Measurements from ENCODE around the gene CNNM4.

CNNM4 gene

DNA sequence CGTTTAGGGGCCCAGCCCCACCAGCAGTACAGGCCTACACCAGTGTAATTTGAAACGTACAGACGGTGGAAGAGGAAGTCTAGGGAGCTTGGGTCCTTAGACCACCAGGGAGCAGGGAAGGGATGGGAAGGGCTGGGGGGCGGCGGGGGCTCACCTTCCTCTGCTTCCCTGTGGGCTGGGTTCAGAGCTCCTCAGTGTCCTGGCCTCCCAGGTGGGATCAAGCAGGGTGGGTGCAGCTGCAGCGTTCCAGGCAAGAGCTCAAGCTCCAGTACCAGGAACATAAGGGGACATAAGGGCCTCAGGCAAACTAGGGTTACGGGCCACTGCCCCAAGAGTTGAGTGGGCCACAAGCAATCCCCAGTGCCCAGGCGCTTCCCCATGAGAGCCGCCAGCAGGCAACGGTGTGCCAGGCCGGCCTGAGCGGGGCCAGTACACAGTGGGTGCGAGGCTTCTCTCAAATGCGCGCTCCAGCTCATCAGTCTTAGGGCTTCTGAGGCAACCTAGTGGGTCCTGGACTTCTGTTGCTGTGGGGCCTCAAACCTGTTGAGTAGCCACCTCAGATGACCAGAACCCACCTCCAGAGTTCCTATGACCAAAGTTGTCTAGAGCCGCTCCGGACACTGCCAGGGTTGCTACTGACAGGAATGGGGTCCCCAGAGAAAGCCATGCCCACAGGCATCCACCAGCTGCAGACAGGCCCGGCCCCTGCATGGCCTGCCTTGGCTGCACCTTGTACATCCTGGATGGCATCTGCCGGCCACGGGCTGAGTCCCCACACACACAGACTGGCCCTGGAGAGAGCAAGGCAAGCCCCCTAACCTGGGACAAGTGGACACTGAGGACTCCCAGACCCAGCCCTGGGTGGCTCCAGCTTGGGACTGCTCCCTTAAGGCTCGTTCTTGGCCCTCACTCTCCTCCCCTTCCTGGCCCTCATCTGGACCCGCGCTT is 77.9 kb downstream of the CNNM4 start:
- DNase-seq = no peak

DNA sequence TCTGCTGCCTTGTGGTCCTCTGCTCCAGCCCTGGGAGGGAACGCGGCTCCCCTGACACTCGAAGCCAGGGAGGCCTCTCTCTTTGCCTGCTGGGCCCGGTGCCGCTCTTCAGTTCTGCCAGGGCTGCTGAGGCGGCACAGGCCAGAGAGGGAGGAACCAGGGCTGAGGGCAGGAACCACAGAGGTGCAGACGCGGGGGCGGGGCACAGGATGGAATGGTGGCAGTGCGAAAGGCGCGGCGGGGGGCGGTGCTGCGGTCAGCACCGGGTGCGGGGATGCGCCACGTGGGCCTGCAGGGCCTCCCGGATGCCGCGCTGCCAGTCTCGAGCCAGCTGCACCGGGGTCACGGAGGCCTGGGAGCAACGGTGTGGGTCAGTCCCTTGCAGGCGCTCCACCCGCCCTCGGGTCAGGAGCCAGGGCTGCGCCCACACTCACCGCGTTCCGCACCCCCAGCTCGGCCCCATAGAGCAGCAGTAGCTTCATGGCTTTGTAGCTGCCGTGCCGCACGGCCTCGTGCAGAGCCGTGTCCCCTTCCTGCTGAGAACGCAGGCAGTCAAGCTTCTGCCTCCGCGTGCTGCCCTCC is 78.7 kb downstream of the CNNM4 start:
- DNase-seq = peak; percentile 73

DNA sequence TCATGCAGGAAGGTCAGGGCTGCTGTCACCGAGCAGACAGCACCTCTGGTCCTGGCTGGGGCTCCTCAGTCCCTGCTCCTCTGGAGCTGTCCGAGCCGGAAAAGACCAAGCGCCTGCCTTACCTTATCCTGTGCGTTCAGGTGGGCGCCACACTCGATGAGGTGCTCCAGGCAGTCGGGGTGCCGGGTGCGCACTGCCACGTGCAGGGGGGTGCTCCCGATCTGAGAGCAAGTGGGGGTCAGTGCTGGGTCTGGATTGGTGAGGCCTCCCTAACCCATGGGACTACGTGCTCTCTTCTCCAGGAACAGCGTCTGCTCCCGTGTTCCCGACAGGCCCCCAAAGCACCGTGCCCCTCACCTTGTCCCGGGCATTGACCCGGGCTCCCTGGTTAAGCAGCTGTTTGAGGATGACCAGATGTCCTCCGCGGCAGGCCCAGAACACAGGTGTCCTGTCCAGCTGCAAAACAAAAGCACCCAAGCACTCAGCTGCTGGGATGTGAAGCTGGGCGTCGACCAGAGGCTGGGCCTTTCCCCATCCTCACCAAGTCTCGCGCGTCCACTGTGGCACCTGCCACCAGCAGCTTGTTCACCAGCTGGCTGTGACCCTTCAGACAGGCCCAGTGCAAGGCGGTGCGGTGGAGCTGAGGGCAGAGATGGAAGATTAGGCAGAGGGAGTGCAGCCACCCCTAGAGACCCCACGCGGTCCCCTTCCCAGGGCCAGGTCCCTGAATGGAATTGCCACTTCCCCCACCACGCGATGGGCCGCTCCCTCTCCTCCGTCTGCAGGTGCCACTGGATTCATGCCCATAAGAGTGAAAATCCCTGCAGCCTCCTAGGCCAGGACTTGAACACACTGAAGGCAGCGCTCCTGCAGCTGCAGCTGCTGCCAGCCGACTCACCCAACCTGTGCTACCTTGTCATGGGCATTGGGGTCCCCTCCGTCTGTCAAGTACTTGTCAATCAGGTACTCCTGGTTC is 79.5 kb downstream of the CNNM4 start:
- no peak for DNase-seq

DNA sequence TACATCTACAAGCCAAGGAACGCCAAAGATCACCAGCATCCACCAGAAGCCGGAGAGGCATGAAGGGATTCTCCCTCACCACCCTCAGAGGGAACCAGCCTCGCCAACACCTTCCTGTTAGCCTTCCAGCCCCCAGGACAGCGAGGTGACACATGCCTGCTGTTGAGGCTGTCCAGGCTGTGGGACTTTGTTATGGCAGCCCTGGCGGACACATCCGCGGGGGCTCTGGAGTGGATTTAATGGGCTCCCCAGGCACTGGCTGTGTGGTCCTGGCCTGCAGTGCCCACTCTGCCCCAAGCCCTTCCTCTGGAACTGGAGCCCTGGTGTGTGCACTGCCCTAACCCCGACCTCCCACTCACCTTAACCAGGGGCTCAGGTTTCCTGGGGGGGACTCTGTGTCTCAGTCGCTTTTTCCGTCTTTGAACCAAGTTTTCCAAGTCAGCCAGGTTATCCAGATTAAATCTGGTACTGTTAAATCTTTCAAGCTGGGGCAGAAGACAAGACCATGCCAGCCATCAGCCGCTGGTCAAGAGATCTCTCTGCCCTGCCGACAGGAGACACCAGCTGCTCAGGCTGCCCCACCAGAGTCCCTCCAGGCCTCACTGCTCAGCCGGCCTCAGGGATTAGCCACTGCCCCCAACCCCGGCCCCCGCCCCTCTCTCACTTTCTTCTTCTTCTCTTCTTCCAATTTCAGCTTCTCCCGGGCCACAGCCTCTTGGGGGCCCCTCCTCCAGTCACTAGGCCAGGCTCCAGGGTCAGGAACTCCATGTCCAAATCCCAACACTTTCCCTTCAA is 81.2 kb downstream of the CNNM4 start:
- no peak for DNase-seq

DNA sequence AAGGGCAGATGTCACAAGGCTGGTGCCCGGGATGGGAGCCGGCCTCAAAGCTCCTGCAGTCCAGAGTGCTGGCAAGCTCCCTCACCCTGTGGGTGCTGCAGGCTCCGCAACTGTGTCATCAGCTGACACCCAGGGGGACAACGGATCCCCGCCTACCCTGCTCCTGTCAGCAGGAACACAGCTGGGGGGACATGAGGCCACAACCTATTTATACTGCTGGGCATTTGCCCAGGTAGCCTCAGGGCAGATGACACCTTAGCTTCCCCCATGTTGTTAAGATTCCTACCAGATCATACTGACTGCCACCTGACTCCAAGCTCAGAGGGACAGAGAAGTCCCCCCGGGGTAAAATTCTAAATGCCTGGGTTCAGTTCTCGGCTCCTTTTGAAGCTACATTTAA is 81.9 kb downstream of the CNNM4 start:
- no peak for DNase-seq

DNA sequence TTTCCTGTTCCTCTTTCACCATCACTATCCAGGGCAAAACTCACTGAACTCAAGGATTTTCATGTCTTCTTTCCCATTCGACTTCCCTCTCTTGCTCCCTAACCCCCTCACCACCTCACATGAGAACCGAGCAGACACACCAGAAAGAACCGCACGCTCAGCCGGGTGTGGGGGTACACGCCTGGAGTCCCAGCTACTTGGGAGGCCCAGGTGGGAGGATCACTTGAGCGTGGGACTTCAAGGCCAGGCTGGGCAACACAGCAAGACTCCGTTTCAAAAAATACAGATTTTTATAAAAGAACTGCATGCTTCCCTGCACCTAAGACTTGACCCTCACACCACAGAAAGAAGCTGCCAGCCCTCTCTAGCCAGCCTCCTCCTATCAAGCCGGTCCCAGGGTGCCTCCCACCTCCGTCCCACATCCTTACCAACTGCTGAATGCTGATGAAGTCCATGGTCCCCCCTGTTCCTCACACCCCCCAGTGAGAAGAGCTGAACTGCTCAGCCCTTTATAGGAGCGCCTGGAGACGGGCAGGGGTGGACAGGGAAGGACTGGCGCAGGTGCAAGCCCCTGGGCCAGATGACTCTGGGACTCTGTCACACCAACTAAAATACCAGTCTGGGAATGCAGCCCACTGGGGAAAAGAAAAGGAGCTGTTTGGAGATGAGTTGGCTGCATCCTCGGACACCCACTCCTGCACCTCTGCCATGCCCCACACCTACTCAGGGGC is 83.0 kb downstream of the CNNM4 start, which contains the start of gene ANKRD23:
Gene ANKRD23, minus strand, starts transcription at position 484 of the 731 bp plus-strand sequence. Its CDS starts 29 bp downstream, at position 455.
- no peak for DNase-seq

DNA sequence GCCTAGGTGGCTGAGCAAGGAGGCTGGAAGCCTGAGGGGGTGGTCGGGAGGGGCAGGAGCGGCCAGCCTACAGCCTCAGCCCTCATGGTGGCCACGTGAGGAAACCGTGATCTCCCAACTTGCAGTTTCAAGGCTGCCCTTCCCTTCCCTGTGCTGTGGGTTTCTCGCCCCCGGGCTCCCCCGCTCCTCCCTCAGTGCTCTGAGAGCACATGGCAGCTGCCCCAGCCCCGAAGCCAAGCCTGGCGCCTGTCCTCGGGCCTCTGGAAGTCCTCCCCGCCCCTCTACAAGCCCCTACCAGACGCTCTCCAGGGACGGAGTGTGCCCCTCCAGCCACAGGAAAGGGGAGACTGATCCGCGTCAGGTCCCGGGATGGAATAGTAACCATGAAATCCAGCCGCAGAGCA is 83.7 kb downstream of the CNNM4 start:
- DNase-seq = no peak

DNA sequence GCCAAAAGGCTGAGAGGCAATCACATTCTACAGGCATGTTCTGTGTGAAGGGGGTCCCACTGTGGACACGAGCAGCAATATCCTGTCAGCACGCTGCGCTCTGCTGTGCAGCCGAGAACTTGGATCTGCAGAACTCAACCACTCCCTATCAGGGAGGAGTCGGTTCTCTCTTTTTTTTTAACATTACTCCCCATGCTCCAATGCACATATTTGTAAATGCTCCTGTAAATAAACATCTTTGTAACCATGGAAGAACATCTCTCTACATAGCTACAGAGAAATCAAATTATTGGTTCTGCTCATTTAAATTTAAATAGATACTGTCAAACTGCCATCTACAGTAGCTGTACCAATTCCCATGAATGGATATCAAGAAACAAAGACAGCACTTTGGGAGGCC is 86.1 kb downstream of the CNNM4 start:
- no peak for DNase-seq

DNA sequence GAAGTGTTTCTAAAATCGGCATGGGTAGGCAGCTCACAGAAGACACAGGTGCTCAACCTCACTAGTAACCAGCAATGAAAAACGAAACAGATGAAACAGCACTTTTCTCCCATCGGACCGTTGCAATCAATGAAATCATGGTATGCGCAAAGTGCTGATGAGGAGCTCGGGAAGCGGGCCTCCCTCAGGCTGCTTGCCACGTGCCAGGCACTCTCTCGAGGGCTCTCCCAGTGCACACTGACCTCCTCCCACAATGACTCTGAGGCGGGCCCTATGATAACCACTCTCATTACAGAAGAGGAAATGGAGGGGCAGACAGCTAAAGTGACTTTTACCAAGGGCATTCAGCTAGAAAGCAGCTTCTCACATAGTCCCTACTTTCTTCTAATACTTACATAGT is 86.9 kb downstream of the CNNM4 start:
- no peak for DNase-seq

DNA sequence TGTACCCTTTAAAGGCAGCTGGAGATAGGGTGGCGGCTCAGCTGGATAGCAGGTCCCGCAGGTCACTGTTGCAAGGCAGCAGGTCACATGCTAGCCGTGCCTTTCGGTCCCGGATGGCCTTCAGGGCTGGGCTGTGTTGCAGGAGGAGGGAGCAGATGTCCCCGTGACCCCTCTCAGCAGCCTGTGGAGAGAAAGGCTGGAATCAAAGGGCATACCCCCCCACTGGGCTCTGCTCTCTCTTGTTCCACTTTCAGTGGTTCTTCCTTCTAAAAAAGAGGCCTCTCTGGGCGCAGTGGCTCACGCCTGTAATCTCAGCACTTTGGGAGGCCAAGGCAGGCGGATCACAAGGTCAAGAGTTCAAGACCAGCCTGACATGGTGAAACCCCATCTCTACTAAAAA is 87.6 kb downstream of the CNNM4 start:
- DNase-seq = no peak

DNA sequence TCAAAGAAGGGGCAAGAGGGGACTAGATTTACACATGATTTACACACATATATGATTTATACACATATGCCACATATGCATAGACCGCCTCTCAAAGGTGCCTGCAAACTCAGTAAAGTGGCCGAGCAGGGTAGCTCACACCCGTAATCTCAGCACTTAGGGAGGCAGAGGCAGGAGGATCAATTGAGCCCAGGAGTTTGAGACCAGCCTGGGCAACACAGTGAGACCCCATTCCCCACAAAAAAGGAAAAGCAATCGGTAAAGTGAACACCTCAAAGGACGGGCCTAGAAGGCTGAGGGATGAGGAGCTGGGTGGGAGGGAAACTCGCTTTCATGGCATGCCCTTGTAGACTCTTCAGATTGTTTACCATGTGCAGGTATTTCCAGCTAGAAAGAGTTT is 92.0 kb downstream of the CNNM4 start:
- DNase-seq = no peak

DNA sequence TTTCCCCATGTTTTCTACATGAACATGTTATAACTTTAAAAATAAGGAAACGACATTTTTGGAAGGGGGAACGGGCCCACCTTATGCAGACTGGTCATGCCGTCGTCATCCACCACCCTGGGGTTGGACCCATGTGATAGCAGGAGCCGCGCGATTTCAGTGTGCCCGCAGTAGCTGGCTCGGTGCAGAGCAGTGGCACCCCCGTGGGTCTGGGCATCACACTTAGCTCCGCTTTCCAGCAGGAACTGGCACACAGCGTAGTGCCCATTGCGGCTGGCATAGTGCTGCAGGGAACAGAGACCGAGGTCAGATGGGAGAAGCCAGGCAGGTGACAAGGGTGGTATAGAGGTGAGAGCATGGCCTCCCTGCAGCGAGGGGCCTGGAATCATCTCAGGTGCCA is 92.6 kb downstream of the CNNM4 start:
- DNase-seq = no peak

DNA sequence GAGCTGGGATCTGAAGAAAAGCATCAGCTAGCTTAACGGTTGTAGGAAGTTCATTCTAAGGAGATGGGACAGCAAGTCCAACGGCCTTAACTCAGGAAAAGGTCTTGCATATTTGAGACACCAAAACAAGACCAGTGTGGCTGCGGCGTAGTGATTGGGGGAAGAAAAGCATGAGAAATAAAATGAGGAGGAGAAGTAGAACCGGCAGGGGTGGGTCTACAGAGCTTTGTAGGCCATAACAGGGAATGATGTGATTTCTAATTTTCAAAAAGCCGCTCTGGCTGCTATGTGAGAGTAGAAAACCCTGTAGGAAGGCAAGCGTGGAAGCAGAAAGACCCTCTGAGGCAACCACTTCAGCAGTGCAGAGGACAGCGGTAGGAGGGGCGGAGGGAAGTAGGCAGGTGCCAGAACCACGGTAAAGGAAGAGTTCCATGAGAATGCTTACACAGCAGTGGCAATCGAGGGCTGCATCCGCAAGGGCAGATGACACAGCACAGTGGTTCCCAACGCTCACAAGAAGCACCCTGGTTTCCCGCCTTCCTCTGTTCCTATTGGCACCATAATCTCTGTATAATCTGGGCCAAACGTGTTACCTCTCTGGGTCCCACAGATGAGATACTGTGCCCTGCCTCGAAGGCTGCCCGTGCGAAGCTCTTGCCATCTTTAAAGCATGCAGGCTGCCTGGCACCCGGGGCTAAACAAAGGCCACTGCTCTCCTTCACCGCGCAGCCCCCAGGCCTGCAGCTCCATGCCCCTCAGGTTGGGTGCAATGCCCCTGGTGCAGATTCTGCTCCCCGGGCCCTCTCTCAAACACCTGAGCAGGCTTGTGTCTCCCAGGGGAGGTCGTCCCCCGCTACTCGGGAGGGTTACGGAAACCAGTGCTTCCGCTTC is 96.3 kb downstream of the CNNM4 start:
- peak; percentile 40 for DNase-seq

DNA sequence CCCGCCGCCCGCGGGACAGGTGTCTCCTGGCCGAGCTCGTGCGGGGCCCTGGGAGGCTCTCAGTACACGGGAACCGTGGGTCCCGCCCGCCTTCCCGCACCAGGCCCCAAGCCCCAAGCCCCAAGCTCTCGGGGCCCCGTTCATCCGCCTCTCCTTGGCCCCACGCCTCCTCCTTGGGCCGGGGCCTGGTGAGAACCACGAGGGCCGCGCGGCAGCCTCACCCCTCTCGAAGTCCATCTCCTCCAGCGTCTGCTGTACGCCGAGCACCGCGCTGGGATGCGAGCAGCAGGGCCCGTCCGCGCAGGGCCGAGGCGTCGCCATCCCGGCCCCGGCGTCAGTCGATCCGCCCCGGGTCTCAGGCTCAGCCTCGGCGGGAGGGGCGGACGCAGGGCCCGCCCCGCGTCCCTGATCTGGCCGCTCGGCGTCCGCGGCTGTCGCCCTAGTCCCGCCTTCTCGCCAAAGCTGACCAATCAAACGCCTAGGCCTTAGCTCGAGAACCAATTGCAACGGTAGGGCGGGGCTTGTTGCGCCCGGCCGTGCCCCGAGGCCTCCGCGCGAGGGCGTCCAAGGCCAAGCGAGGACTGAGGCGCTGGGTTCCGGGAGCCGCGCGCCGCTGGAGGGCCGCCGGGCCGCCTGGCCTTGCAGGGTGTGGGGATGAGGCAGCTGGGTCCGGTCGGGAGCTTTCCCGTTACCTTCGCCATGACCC is 97.1 kb downstream of the CNNM4 start, which contains the start of gene ANKRD39:
Gene ANKRD39, minus strand, starts transcription at position 350 of the 706 bp plus-strand sequence. Its CDS starts 29 bp downstream, at position 321.
- peak; percentile 97 for DNase-seq

DNA sequence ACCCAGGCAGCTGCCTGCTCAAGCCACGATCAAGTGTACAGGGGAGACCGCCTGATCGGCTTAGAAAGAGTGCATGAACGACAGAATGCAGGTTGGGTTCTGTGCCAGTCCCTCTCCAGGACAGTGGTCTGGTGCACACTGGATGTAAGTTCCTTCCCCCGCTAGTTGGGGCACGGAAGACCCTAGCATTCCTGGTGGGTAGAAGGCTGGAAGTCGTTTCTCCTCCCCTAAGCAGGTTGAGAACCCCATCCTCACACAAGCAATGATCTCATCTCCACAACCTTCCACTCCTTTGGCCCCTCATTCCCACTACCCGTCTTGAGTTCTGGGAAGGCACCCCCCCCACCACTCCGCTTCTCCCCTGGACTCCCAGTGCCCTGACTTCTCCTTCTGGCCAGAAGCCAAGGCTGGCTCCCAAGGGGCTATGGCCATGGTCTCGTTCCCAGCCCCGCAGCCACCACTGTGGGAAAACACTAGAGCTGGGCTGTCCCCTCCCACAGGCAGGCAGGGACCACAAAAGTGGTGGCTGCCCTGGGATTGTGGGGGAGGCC is 98.5 kb downstream of the CNNM4 start:
- no peak for DNase-seq

DNA sequence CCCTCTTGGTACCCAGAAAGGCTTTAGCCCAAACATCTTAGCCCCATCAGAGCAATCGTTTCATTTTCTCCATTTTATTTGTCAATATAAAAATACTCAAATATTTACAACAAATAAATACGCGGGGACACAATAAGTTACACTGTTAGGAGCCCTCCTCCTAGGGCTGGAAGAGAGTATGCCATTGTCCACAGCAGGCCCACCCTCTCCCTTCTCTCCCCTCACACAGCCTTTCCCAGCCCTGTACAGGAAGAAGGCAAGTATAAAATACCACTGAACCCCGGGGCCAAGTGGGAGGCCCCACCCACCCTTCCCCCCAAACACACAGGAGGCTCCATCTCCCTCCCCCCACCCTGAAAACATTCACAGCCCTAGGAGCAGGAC is 99.0 kb downstream of the CNNM4 start:
- no peak for DNase-seq

DNA sequence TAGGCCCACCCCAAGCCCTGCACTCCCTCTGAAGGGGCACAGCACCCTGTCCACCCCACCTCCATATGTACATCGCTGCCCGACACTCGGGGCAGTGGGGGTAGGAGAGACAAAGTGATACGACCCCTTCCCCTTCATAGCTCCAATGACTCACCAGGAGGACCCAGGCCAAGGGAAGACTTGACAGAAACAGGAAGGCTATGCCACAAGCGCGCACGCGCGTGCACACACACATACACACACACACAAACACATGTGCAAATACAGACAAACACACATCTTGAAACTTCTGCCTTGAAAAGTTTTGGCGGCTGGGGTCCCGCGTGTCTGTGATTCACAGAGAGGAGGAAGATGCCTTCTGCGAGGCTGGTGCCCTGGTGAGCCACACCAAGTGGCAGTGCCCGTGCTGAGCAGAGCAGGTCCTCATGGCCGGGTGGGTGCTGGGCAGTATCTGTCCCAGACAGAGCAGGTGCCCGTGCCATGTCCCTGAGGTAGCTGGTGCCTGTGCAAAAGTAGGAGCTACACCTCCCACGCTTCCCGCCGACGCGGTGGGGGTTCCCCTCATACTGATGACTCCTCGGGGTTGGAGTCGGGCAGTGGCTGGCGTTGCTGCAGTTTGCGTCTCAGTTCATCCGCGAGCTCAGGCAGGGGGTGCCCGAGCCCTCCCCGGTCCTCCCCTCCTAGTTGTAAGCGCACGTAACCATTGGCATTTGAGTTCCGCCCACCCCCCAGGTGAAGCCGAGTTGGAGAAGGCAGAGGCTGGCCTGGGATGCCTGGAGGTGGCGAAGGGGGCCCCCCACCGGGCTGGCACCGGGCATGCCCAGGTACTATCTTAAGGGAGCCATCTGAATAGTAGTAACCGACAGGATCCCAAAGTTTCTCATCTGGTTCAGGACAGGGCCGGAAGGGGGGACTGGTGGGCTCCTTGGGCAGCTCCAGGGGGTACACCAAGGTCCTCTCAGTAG is 99.6 kb downstream of the CNNM4 start:
- DNase-seq = peak; percentile 57

DNA sequence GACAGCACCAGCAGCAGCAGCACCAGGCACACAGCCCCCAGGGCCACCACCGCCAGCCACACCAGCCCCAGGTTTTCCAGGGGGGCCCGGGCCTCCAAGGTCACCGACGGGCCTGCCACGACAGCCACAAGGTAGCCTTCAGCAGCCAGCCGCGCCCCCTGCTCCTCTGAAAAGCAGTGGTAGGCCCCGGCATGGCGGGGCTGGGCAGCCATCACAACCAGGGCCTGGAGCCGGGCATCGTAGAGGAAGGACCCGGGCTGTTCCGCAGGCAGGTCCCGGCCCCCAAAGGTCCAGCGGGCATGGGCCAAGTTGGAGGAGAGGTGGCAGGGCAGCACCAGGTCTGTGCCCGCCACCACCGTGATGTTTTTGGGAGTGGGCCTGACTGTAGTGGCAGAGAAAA is 100.4 kb downstream of the CNNM4 start:
- DNase-seq = no peak
